HUES48 (cell line): Measurements from ENCODE around the gene HRH3.

Experiments used
- H3K27ac ChIP-seq: one replicate; pipeline ENCODE4 v1.7.0; 2013; ENCODE audit warnings: low read depth, low read length, inconsistent platforms
- H3K27me3 ChIP-seq: 2 replicates; pipeline ENCODE4 v1.6.1; 2013; ENCODE audit warnings: mild to moderate bottlenecking, low read length; ENCODE audit not compliant: control insufficient read depth, insufficient read depth
- H3K36me3 ChIP-seq: 2 replicates; pipeline ENCODE4 v1.6.1; 2013; ENCODE audit warnings: low read length; ENCODE audit not compliant: control insufficient read depth, insufficient read depth
- H3K4me1 ChIP-seq: 2 replicates; pipeline ENCODE4 v1.6.1; 2013; ENCODE audit warnings: mild to moderate bottlenecking, low read length; ENCODE audit not compliant: control insufficient read depth, insufficient read depth
- H3K4me3 ChIP-seq: 2 replicates; pipeline ENCODE4 v1.5.1; 2013; ENCODE audit warnings: mild to moderate bottlenecking, low read depth, low read length
- H3K9ac ChIP-seq: 2 replicates; pipeline ENCODE4 v1.6.1; 2013; ENCODE audit warnings: mild to moderate bottlenecking, low read depth, low read length, moderate library complexity
- H3K9me3 ChIP-seq: 2 replicates; pipeline ENCODE4 v1.6.1; 2013; ENCODE audit warnings: low read length; ENCODE audit not compliant: control insufficient read depth, insufficient read depth

The HRH3 gene

DNA sequence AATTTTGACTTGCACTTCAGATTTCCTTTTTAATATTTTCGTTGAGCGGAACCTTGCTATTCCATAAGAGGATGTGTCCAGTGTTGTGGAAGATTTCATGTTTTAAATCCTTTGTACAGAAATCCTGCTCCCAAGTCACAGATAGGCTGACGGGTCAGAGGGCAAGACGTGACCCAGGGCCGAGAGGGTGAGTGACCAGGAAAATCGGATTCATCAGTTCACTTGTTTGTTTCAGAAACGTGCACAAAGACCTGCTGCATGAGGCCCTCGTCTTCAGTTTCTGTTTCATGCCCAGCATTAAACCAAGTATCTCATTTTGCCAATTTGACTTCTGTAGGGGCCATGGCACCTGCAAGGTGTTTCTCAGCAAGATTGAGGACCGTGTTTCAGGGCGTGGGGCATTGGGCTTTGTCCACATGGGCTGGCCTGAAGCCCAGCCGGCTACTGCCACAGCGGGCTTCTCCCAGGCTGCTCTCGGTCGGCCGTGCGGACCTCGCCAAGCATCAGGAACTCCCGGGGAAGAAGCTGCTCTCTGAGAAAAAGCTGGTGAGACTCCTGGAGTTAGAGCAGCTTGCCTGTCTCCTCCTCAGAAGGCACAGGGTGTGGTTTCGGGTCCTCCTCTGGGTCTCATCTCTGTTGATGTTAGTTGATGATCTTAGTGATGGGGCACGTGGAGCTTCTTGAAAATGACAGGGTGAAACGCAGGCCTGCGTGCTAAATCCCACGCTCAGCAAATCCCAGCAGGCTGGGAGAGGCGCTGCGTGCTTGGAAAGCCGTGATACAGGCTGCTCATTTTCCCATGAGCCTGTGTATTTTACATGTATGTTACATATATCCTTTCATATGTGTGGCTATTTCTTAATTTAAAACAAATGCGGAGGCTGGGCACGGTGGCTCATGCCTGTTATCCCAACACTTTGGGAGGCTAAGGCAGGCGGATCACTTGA, 26.7 kb downstream of the HRH3 start:
- Histone ChIP-seq H3K27ac (no peak overlapping the region), H3K36me3 (peaks cover 27% of the 10 kb centered on the region), H3K9ac (no peak overlapping the region), H3K9me3 (no peaks in the 10 kb centered on the region), H3K4me1 (no peaks in the 10 kb centered on the region), H3K27me3 (no peaks in the 10 kb centered on the region), H3K4me3 (no peak overlapping the region)

DNA sequence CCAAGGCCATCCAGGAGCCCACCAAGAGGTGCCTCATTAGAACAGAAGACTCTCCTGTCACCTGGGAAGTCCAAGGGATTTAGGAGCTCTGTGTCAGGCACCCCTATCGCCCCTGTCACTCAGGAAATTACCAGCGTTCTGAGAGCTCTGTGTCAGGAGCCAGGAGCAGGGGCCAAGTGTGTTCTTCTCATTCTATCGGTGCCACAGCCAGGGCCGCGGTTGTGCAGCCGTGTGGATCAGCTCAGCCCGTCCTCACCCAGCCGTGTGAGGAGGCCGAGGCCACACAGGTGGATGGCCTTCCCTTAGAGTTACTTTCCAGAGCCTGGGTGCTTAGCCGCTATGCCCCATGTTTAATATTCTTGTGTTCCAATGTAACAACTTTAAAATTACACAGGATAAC, 27.4 kb downstream of the HRH3 start:
- no peaks in the 10 kb centered on the region for H3K27me3 ChIP-seq
- H3K4me3 ChIP-seq = no peak overlapping the region
- H3K27ac ChIP-seq = no peak overlapping the region
- peaks cover 21% of the 10 kb centered on the region for H3K36me3 ChIP-seq
- H3K4me1 ChIP-seq = no peaks in the 10 kb centered on the region
- H3K9ac ChIP-seq = no peak overlapping the region
- H3K9me3 ChIP-seq = no peaks in the 10 kb centered on the region

DNA sequence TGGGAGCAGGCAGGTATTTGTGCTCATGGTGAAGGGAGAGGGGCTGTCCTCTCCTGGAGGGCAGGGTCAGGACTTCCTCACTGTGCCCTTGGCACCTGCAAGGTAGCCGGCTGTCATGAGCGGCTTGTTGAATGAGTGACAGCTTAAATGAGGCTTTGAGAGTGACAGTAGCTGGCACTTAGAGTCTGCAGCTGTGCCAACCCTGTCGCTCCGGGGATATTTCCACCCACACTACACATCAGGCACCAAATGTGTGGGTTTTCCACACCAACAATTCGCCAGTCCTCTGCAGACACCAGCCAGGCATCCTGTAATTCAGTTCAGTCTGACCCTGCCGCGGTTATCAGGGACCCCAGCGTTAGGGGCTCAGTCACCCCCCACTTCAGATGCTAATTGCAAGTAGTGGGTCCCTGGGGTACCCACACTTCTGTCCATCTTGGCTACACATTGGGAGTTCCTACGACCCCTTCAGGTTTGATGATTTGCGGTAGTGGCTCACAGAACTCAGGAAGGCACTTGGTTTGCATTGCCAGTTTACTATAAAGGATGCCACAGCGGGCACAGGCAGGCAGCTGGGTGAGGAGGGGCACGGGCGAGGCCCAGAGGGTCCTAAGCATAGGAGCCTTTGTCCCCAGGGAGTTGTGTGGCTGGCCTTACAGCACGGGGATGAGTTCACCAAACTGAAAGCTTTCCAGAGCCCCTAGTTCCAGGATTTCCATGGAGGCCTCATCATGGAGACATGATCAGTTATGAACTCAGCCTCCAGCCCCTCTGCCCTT, 28.1 kb downstream of the HRH3 start:
- no peaks in the 10 kb centered on the region for H3K27me3 ChIP-seq
- H3K9ac ChIP-seq = no peak overlapping the region
- H3K9me3 ChIP-seq = no peaks in the 10 kb centered on the region
- no peak overlapping the region for H3K4me3 ChIP-seq
- H3K27ac ChIP-seq = no peak overlapping the region
- H3K36me3 ChIP-seq = peaks cover 21% of the 10 kb centered on the region
- H3K4me1 ChIP-seq = no peaks in the 10 kb centered on the region

DNA sequence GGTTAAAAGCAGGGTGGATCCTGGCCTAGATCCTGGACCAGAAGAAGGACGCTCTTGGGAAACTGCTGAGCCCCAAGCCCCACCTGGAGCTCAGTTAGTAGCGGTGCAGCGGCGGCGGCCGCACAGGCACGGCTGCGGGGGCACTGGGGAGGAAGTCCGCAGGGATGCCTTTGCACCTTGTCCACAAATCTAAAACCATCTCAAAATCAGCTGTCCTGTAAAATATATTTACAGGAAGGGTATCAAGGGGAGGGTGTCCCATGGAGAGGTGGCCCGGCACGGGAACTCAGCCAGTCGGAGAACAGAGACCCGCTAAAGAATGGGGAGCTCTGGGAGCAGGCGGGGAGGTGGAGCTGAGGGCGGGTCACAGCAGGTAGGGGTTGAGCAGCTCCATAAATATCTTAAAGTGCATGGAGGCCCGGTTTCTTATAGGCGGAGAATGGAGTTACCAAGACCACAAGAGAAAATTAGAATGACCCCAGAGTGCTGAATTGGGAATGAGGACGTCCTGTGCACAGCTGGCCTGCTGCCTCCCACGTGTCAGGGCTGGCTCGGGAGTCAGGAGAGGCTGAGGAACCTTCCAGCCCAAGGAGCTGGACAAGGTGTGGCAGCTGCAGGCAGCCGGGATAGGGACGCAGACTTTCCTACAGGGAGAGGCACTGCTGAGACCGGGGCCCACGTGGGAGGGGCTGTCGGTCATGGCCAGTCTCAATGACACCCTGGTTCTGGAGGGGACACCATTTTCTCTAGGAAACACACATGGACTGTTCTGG, 29.3 kb downstream of the HRH3 start:
- Histone ChIP-seq H3K4me3 (no peak overlapping the region), H3K27me3 (no peaks in the 10 kb centered on the region), H3K36me3 (peaks cover 19% of the 10 kb centered on the region), H3K4me1 (no peaks in the 10 kb centered on the region), H3K27ac (no peak overlapping the region), H3K9me3 (no peaks in the 10 kb centered on the region), H3K9ac (no peak overlapping the region)

DNA sequence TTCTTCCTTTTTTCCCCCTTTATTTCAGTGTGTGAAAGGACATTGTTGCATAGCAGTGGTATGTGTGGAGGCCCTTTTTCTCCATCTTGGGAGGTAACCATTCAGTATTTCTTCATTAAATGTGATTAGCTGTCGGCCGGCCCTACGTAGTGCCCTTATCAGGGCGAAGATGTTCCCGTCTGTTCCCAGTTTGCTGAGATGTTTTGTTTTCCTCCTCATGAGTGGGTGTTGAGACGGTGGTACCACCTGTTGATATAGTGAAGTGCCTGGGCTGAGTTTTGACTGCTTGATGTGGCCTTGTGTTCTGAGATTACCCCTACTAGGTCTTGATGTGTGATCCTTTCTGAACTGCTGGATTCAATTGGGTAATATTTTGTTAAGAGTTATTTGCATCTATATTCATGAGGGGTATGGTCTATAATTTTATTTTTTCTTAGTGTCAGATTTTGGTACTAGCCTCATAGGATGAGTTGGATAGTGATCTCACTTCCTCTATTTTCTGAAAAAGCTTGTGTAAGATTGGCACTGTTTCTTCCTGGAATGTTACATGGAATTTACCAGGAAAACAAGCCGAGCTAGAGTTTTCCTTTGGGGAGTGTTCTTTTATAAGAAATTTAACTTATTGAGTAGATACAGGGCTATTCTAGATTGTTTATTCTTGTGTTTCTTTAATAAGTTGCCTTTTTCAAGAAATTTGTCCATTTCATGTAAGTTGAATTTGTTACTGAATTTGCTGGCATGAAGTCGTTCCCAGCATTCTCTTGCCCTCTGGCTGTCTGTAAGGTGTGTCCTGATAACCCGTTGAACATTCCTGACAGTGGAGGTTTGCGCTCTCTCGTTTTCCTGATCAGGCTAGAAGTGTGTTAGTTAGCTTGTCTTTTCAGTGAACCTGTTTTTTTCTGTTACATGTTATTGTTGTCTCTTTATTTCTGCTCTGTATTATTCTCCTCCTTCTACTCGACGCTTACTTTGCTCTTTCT, 32.9 kb downstream of the HRH3 start:
- Histone ChIP-seq H3K4me3 (no peak overlapping the region), H3K27ac (no peak overlapping the region), H3K27me3 (no peaks in the 10 kb centered on the region), H3K36me3 (peaks cover 4% of the 10 kb centered on the region; the same call in 1 of the 2 replicates), H3K9ac (no peak overlapping the region), H3K4me1 (no peaks in the 10 kb centered on the region), H3K9me3 (no peaks in the 10 kb centered on the region)

DNA sequence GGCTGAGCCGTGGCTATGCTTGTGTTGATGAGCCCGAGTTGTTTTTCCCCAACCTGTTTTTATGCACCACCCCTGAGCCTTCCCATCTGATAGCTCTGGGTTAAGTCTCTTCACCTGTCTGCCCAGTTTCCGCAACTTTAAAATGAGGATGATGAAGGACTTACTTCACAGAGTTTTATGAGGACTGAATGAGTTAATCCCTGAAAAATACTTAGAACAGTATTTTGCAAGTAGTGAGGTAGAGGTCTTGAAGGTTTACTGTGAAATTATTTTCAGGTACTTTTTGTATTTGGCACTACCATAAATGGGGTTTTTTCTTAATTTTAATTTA, 34.0 kb downstream of the HRH3 start:
- no peak overlapping the region for H3K9ac ChIP-seq
- peaks cover 6% of the 10 kb centered on the region for H3K4me1 ChIP-seq

DNA sequence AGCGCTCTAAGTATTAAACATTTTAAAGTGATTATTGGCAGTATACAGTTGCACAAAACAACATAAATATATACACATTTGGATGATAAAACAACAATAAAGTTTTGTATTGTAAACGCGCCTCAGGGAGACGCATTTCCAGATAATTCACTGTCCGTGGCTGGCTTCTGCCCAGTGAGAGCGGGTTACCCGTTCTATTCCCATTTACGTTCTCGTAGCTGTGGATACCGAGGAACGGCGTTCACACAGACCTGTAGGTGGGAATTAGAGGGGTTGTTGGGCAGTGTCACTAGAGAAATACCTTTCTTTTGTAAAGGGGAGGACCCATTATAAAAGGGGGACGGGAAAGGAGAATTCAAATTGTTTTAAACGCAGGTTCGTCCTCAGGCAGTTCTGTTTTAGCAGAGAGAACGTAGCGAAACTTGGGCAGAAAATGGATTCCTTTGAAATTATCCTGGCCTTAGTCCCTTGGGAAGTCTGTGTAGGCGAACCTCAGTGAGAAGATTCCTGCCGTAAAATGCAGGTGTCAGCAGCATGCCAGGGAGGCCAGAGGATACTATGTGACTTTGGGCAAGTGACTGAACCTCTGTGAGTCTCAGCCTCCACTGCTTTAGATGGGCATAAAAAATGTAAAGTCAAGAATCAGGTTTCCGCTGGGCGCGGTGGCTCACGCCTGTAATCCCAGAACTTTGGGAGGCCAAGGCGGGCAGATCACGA, 36.5 kb downstream of the HRH3 start:
- H3K27ac ChIP-seq = peak overlapping the region; percentile 98
- peak overlapping the region; percentile 94 for H3K9ac ChIP-seq
- H3K27me3 ChIP-seq = no peaks in the 10 kb centered on the region
- peaks cover 20% of the 10 kb centered on the region for H3K36me3 ChIP-seq
- peak overlapping the region; percentile 90 for H3K4me3 ChIP-seq
- H3K9me3 ChIP-seq = no peaks in the 10 kb centered on the region
- peaks cover 6% of the 10 kb centered on the region for H3K4me1 ChIP-seq

More for the DNA sequence above, 34.0 kb downstream of the HRH3 start:
- Histone ChIP-seq H3K36me3 (peaks cover 8% of the 10 kb centered on the region; the same call in 1 of the 2 replicates), H3K27ac (no peak overlapping the region), H3K27me3 (no peaks in the 10 kb centered on the region), H3K9me3 (no peaks in the 10 kb centered on the region), H3K4me3 (no peak overlapping the region)

DNA sequence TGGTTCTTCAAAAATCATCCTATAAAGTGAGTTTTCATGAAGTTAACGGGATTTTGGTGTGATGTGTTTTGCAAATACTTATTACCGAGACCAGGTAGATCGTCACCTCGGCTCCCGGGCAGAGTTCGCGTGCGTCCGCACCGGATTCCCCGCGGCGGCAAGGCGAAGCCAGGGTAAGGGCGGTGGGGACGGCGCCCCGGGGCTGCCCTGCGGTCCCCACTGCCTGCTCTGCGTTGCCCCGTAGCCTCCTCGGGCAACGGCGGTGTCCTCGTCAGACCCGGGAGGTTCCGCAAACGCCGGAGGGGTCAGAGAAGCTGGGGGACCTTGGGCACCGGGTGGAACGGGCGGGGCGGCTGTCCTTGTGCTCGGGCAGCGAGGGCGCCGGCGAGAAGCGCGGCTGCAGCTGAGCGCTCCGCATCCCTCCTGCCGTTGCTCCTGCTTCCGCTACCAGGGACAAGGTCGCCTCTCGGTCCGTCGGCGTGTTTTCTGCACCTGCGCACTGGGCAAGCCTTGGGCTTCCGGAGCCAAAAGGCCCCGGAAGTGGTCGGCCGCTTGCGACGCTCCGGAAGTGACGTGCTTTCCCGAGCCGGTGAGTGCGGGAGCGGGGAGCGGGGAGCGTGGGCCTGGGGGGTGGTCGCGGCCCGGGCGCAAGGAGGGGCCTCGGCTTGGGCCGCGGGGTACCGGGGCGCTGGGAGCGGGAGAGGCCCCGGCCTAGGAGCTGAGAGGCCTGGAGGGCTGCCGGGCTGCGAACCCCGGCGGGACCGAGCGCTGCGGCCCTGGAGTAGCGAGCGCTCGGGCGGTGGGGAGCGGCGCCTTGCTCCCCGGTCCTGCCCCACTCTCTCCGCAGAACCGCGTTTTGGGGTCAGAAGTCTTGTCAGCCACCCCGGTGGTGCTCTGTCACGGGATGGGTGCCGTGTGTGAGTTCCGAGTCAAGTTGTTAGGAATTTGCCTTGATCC, 37.3 kb downstream of the HRH3 start, which contains the start of gene MTG2:
TSS of gene MTG2 (plus strand) at position 560 of the 957 bp plus-strand sequence. CDS start 10,393 bp downstream, outside the sequence.
- Histone ChIP-seq H3K4me1 (peaks cover 6% of the 10 kb centered on the region), H3K9me3 (no peaks in the 10 kb centered on the region), H3K9ac (peak within 1 kb of the TSS; percentile 94), H3K36me3 (peaks cover 21% of the 10 kb centered on the region), H3K27me3 (no peaks in the 10 kb centered on the region), H3K4me3 (peak within 1 kb of the TSS; percentile 90), H3K27ac (peak within 1 kb of the TSS; percentile 98)

DNA sequence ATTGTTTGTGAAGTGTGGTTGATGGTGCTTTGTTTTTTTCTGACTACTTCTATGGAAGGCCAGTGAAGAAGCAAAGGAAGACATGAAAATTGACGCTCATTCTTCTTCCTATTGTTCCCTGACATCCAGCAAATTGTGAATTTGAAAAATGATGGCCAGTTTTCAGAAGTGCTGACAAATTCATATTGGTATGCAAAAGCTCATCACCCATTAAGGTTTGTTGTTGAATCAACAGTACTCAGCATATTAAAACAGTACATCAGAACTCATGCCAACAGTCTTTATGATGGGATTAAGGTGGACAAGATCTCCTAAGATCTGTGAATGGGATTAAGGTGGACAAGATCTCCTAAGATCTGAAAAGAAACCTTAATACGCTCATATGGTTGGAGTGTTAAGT, 38.3 kb downstream of the HRH3 start:
- Histone ChIP-seq H3K9ac (no peak overlapping the region), H3K27ac (peak overlapping the region; percentile 98), H3K9me3 (no peaks in the 10 kb centered on the region), H3K36me3 (peaks cover 27% of the 10 kb centered on the region), H3K27me3 (no peaks in the 10 kb centered on the region), H3K4me1 (peaks cover 6% of the 10 kb centered on the region), H3K4me3 (peak overlapping the region; percentile 90)
